Brain microvascular endothelial cell (primary cell): ENCODE data around the gene ANKRD62.

ENCODE experiments used
- DNase-seq: peaks from one replicate; pipeline ENCODE4 v3.0.0-alpha.2; 2020
- H3K27ac ChIP-seq: fragments of 250-450 bp; sonication (Bioruptor Pico); 2 replicates; pipeline ENCODE4 v1.5.1; 2020; ENCODE audit warnings: mild to moderate bottlenecking, moderate library complexity
- H3K27me3 ChIP-seq: fragments of 250-450 bp; sonication (Bioruptor Pico); replicated peaks from 2 replicates; pipeline ENCODE4 v1.5.1; 2020; ENCODE audit warnings: mild to moderate bottlenecking
- H3K36me3 ChIP-seq: fragments of 250-450 bp; sonication (Bioruptor Pico); replicated peaks from 2 replicates; pipeline ENCODE4 v1.5.1; 2020; ENCODE audit warnings: mild to moderate bottlenecking
- H3K4me3 ChIP-seq: 2 replicates; pipeline ENCODE4 v1.5.1; 2011; ENCODE audit warnings: low read depth, mild to moderate bottlenecking, control low read depth, low read length, moderate library complexity
- in situ Hi-C: cut with HindIII; loops from 2 replicates; pipeline ENCODE4 v1.10.0; 2017; ENCODE audit warnings: low sequenced_read_pairs, low pct_ligation_motif_present
- TF ChIP-seq, protein P1 (sequence below): IDR thresholded peaks from 2 replicates; pipeline ENCODE4 v1.5.1; 2011; ENCODE audit warnings: low read depth, mild to moderate bottlenecking, moderate library complexity, low read length, control low read depth, inconsistent platforms; ENCODE audit errors: missing control alignments

ANKRD62 gene

DNA sequence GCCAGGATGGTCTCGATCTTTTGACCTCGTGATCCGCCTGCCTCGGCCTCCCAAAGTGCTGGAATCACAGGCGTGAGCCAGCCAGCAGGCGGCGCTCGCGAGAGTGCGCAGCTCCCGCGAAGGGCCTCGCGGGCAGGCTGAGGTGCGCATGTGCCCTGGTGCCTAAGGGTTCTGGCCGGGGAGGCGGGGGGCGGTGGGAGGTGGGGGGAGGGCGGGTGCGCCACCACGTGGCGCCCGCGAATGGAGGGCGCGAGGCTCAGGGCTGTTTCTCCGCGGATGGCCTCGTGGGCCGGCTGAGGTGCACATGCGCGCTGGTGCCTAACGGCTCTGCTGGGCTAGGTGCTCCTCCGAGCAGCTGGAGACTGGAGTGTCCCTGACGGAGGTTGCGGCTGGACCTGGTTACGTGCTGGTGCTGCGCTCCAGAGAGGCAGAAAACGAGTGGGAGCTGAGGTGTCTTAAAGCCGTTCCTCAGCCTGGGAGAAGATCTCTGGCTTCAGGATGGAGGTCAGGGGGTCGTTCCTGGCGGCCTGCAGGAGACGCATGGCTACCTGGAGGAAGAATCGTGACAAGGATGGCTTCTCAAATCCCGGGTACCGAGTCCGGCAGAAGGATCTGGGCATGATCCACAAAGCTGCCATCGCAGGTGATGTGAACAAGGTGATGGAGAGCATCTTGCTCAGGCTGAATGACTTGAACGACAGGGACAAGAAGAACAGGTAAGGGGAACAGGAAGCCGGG, at the start of gene ANKRD62:
TSS of gene ANKRD62 (plus strand) at position 324 of the 738 bp plus-strand sequence. CDS start at position 499, 175 bp downstream.
- no peak for DNase-seq
- no peak within 1 kb of the TSS for H3K27ac ChIP-seq
- TF ChIP-seq, protein P1, sequence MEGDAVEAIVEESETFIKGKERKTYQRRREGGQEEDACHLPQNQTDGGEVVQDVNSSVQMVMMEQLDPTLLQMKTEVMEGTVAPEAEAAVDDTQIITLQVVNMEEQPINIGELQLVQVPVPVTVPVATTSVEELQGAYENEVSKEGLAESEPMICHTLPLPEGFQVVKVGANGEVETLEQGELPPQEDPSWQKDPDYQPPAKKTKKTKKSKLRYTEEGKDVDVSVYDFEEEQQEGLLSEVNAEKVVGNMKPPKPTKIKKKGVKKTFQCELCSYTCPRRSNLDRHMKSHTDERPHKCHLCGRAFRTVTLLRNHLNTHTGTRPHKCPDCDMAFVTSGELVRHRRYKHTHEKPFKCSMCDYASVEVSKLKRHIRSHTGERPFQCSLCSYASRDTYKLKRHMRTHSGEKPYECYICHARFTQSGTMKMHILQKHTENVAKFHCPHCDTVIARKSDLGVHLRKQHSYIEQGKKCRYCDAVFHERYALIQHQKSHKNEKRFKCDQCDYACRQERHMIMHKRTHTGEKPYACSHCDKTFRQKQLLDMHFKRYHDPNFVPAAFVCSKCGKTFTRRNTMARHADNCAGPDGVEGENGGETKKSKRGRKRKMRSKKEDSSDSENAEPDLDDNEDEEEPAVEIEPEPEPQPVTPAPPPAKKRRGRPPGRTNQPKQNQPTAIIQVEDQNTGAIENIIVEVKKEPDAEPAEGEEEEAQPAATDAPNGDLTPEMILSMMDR = no peak
- in situ Hi-C loops = no loop called here
- no peaks in the 10 kb centered on the region for H3K27me3 ChIP-seq
- H3K4me3 ChIP-seq = no peak within 1 kb of the TSS
- no peaks in the 10 kb centered on the region for H3K36me3 ChIP-seq

DNA sequence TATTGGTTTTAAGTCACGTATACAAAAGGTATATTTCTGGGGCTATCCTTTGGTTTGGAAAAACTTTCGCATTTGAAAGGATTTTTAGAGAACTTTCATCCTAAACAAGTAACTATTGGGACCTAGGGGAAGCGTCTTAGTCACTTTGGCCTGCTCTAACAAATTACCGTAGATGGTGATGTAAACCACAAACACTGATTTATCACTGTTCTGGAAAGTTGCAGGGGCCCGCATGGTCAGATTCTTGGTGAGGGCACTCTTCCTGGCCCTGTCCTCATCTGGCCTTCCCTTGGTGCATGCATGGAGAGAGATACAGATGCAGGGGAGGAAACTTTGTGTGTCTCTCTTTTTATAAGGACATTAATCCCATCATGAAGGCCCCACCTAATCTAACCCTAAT, 49.1 kb upstream of the ANKRD62 start:
- Histone ChIP-seq H3K27me3 (no peaks in the 10 kb centered on the region), H3K36me3 (no peaks in the 10 kb centered on the region), H3K27ac (no peak overlapping the region), H3K4me3 (no peak overlapping the region)
- TF ChIP-seq, protein P1 = no peak
- in situ Hi-C loops = no loop called here
- DNase-seq = no peak

DNA sequence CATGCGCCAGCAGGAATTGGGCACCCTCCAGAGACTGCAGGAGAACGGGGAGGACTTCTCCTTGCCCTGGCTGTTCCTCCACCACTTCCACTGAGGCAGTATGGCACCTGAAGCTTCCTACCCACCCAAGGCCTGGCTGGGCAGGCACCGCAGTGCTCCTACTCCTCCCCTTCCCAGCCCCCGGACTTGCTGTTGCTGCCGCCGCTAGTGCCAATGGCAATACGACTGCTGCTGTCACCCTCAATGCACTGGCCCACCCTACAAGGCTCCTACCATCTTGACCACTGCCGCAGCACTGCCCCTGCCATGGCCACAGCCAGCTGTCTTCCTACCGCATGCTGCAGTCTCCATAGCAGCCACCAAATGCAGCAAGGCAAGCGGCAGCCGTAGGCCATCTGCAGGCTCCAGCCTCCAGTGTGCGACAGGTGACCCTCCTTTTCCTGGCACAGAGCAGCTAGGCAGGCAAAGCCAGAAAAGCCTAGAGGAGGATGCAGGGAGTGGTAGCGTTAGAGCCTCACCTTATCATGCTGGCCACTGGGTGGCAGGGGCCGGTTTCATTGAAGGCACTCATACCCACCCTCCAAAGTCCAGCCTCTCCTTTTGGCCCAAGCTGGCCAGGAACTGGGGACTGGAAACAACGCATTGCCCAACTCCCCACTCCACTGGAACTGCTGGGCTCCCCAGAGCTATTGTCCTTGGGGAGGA, 47.4 kb upstream of the ANKRD62 start:
- no peak overlapping the region for H3K27ac ChIP-seq
- in situ Hi-C loops = no loop called here
- H3K4me3 ChIP-seq = no peak overlapping the region
- TF ChIP-seq, protein P1 = no peak
- DNase-seq = no peak
- H3K36me3 ChIP-seq = no peaks in the 10 kb centered on the region
- no peaks in the 10 kb centered on the region for H3K27me3 ChIP-seq

DNA sequence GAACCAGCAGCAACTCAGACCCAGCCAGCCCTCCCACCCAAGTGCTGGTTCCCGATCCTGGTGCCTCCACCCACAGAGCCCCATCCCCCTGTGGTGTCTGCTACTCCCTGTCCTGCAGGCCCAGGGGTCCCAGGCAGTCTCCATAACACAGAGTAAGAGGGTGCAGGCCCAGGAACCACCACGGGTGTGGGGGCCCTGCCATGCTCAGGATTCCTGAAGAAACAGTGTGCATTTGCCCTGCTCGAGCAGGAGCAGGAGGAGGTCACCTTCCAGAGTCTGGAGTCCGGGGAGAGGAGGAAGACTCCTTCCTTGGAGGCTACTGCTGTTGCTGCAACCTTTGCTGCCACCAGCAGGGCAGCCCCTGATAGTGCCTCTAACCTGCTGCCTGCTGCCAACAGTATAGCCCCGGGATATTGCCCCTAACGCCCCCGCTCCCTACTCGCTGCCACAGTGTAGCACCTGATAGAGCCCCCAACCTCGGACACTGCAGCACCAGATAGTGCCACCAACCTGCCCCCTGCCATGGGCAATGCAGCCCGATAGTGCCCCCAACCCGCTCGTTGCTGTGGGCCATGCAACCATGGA, 46.8 kb upstream of the ANKRD62 start:
- H3K36me3 ChIP-seq = no peaks in the 10 kb centered on the region
- H3K27me3 ChIP-seq = no peaks in the 10 kb centered on the region
- TF ChIP-seq, protein P1 = peak; percentile 36
- H3K27ac ChIP-seq = no peak overlapping the region
- H3K4me3 ChIP-seq = no peak overlapping the region
- in situ Hi-C loops = no loop called here
- DNase-seq = no peak

DNA sequence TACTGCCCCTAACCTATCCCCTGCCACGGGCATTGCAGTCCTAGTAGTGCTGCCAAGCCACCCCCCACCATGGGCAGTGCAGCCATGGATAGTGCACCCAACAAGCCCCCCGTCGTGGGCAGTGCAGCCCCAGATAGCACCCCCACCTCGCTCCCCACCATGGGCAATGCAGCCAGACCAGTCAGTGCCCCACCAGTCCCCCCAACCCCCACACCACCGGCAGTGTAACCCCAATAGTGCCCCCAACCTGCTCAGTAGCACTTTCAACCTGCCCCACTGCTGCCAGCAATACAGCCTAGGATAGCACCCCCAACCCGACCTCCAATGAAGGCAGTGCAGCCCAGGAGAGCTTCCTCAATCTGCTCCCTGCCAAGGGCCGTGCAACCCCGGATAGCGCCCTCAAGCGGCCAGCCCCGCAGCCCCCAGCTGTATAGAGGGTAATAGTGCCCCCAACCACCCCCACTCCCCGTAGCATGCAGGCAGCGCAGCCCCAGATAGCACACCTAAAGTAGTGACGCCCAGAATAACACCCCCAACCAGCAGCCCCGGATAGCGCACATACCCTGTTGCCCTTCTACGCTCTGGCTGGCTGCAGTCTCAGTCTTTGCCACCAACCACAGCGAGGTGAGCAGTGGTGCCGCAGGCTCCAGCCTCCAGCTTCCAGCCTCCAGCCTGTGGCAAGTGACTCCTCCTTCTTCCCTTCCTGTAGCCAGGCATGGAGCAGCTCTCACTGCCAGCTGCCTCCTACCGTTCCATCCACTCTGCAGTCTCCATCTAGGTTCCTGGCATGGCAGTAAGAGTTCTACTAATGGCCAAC, 45.4 kb upstream of the ANKRD62 start:
- H3K27ac ChIP-seq = peak overlapping the region; percentile 20
- H3K36me3 ChIP-seq = no peaks in the 10 kb centered on the region
- TF ChIP-seq, protein P1 = no peak
- H3K4me3 ChIP-seq = peak overlapping the region; percentile 17
- in situ Hi-C loops = no loop called here
- DNase-seq = no peak
- H3K27me3 ChIP-seq = no peaks in the 10 kb centered on the region
